Mesodermal cell (in vitro differentiated cells): ENCODE measurements around the gene CES4A.

Experiments used
- H3K27ac ChIP-seq: 2 replicates; pipeline ENCODE4 v1.7.0; 2013; ENCODE audit warnings: mild to moderate bottlenecking, low read depth, low read length, moderate library complexity; ENCODE audit not compliant: severe bottlenecking
- H3K36me3 ChIP-seq: 2 replicates; pipeline ENCODE4 v1.7.1; 2013; ENCODE audit warnings: mild to moderate bottlenecking, low read length, moderate library complexity; ENCODE audit not compliant: control insufficient read depth, insufficient read depth
- H3K4me1 ChIP-seq: one replicate; pipeline ENCODE4 v1.7.1; 2013; ENCODE audit warnings: mild to moderate bottlenecking, low read length; ENCODE audit not compliant: insufficient read depth, control insufficient read depth, poor library complexity, severe bottlenecking
- H3K4me3 ChIP-seq: 2 replicates; pipeline ENCODE4 v1.7.0; 2013; ENCODE audit warnings: low read length, control low read depth, mild to moderate bottlenecking; ENCODE audit not compliant: insufficient read depth, poor library complexity, severe bottlenecking; ENCODE audit errors: extremely low read depth
- H3K9me3 ChIP-seq: 2 replicates; pipeline ENCODE4 v1.7.1; 2013; ENCODE audit warnings: mild to moderate bottlenecking, low read length, moderate library complexity; ENCODE audit not compliant: control insufficient read depth
- WGBS, 2 experiments: methylation state at CpG; one replicate each; pipeline ENCODE4 v1.1.5; 2013; ENCODE audit warnings: missing lambda C conversion rate in 2 of 2; ENCODE audit not compliant: insufficient coverage in 2 of 2; 5-methylcytosine and 5-hydroxymethylcytosine counted together

CES4A gene

DNA sequence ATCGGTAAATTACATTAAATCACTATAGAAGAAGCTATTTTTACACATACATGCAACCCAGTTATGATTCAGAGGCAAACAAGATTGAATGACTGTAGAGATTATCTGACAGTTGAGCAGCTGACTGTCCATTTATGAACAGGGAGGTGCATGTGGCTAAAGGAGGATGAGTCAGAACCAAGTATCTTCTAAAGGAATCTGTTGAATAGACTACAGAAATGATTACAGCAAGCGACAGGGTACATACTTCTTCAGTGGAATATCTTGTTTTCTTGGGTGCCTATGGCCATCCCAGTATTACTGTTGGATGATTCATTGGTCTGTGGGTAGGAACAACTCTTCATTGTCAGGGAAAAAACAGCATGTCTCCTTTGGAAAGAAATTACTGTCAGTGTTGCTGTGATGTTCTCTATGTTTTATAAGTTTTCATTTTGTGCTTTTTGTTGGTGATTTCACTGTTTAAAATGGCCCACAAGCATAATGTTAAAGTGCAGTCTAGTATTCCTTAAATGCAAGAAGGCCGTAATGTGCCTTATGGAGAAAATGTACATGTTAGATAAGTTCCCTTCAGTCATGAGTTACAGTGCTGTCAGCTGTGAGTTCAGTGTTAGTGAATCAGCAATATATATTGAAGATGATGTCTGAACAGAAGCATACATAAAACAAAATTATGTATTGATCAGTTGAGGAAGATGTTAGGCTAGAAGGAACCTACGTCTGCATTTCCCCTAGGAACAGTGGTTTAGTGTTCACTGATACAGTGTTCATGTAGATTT lies 67.5 kb downstream of the CES4A start:
- H3K4me3 ChIP-seq, result no peak overlapping the region
- H3K36me3 ChIP-seq, result peaks cover 58% of the 10 kb centered on the region
- WGBS, 2 experiments, result 94 to 100% methylated on average over 2 of the region's 4 CpGs
- H3K27ac ChIP-seq, result peak overlapping the region; percentile 59
- no peaks in the 10 kb centered on the region for H3K9me3 ChIP-seq
- peaks cover 21% of the 10 kb centered on the region for H3K4me1 ChIP-seq
